GM12891 (cell line): ENCODE measurements around the gene MEF2C.

ENCODE experiments used
- DNase-seq: peaks from one replicate; pipeline ENCODE4 v3.0.0; 2011; ENCODE audit warnings: low spot score; ENCODE audit not compliant: insufficient read length
- FAIRE-seq: peaks from 2 replicates; lab custom pipeline; 2011; peaks lifted over from hg19 to GRCh38; lab: Jason Lieb, UNC
- PAX5 ChIP-seq: IDR thresholded peaks from 2 replicates; pipeline ENCODE4 v1.6.1; 2011; ENCODE audit warnings: low read length, moderate library complexity, mild to moderate bottlenecking; ENCODE audit not compliant: insufficient read depth, severe bottlenecking
- POLR2A ChIP-seq: IDR thresholded peaks from 2 replicates; pipeline ENCODE4 v1.6.1; 2011; ENCODE audit warnings: low read depth, low read length, control low read depth
- POLR2AphosphoS5 ChIP-seq: IDR thresholded peaks from 2 replicates; pipeline ENCODE4 v1.6.1; 2011; ENCODE audit warnings: low read depth, low read length, control low read depth
- POU2F2 ChIP-seq: IDR thresholded peaks from 2 replicates; pipeline ENCODE4 v1.6.1; 2011; ENCODE audit warnings: low read depth, mild to moderate bottlenecking, control low read depth, low read length, moderate library complexity
- SPI1 ChIP-seq: IDR thresholded peaks from 2 replicates; pipeline ENCODE4 v1.6.1; 2011; ENCODE audit warnings: low read depth, low read length, control low read depth
- TAF1 ChIP-seq: IDR thresholded peaks from 2 replicates; pipeline ENCODE4 v1.6.1; 2011; ENCODE audit warnings: low read depth, low read length, control low read depth

Gene MEF2C

DNA sequence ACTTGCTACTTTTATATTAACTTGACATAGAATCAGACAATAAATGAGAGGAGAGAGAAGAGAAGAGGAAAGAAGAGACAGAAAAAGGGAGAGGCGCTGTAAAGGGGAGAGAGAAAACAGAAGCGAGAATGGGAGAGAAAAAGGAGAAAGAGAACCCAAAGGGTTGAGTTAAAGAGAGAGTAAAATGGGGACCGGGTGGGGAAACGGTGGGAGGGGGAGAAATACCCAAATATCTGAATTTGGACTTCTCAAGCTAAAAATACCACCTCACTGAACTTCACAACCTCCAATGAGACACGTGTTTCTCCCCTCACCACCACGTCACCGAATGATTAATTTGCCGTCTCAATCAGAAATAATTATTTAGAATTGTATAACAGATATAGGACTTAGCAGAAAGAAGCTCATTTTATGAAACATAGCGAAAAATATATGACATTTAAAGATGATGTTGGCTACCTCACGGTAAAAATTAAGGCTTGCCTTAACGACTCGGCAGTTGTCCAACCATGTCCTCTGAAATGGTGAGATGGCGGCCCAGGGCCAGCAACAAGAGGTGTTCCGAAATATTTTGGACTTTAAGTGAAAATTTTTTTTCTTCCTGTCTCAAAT is 204.1 kb downstream of the MEF2C start:
- FAIRE-seq (no peak), DNase-seq (no peak)
- no peak for TF ChIP-seq POLR2AphosphoS5
- TF ChIP-seq POU2F2, result no peak
- TF ChIP-seq TAF1, result no peak
- TF ChIP-seq SPI1, result no peak
- TF ChIP-seq PAX5, result no peak
- TF ChIP-seq POLR2A, result no peak

- FAIRE-seq (peak; percentile 33), DNase-seq (no peak)
These were observed 204.8 kb downstream of the MEF2C start for GRCh38 chr5:88677943-88678769.

GRCh38 chr5:88677376-88677895 is 205.5 kb downstream of the MEF2C start:
- FAIRE-seq (no peak), DNase-seq (no peak)
- no peak for TF ChIP-seq POLR2AphosphoS5
- no peak for TF ChIP-seq POLR2A
- TF ChIP-seq TAF1, result no peak
- TF ChIP-seq PAX5, result no peak
- no peak for TF ChIP-seq POU2F2
- TF ChIP-seq SPI1, result no peak

More at GRCh38 chr5:88677943-88678769, 204.8 kb downstream of the MEF2C start:
- no peak for TF ChIP-seq PAX5
- no peak for TF ChIP-seq POLR2A
- no peak for TF ChIP-seq POLR2AphosphoS5
- TF ChIP-seq POU2F2, result no peak
- no peak for TF ChIP-seq TAF1
- TF ChIP-seq SPI1, result no peak

- FAIRE-seq, result no peak
- TF ChIP-seq SPI1 (no peak), POU2F2 (no peak), TAF1 (no peak), POLR2AphosphoS5 (no peak), POLR2A (no peak), PAX5 (no peak)
- DNase-seq, result no peak
These were observed 206.2 kb downstream of the MEF2C start for GRCh38 chr5:88676637-88677375.

GRCh38 chr5:88675708-88676636 is 207.0 kb downstream of the MEF2C start:
- TF ChIP-seq POU2F2 (peak; percentile 91), PAX5 (no peak)
- FAIRE-seq (peak; percentile 77), DNase-seq (no peak)

- FAIRE-seq (no peak), DNase-seq (no peak)
- TF ChIP-seq PAX5, result no peak
- TF ChIP-seq POU2F2, result no peak
- no peak for TF ChIP-seq SPI1
These were observed 207.7 kb downstream of the MEF2C start for GRCh38 chr5:88675168-88675707.

DNA sequence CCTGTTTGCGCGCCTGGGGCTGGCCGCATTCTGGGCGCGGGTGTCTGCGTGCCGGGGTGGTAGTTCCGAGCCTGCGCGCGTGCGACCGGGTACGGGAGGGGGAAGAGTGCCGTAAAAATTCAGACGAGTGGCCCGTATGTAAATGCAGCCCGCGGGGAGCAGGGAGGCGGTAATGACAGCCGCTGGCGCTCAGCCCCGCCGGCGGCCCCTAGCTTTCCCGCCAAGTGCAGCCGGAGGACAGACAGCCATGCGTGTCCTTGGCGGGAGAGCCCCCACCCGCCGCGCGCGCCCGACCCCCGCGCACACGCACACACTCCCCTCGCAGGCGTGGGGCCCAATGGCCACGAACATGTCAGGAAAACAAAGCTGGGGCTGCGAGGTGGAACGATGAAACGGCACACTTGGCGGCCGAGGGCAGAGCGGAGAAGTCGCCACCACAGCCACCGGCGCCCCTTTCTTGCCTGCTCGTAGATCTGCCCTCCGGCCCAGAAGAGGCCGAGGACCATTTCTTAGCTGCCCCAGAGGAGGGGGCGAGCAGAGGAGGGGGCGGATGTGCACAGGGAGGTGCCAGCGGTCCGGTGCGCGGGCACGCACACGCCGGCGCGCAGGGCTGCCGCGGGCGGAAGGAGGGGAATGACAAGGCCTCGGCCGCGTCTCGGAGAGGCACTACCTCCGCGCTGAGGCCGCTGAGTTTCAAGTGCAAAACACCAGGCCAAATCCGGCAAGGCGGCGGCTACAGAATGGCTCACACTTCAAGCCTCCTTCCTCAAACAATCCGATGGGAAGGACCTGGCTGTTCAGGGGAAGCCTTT is 208.4 kb downstream of the MEF2C start:
- 0 out of 2 replicates have a peak, but pooled peaks have one; percentile 15 for TF ChIP-seq TAF1
- no peak; the same call in 1 of the 2 replicates for TF ChIP-seq POLR2A
- TF ChIP-seq PAX5, result peak; percentile 67
- TF ChIP-seq POU2F2, result peak; percentile 72; the same call in 1 of the 2 replicates
- FAIRE-seq, result peak; percentile 98
- no peak for DNase-seq

DNA sequence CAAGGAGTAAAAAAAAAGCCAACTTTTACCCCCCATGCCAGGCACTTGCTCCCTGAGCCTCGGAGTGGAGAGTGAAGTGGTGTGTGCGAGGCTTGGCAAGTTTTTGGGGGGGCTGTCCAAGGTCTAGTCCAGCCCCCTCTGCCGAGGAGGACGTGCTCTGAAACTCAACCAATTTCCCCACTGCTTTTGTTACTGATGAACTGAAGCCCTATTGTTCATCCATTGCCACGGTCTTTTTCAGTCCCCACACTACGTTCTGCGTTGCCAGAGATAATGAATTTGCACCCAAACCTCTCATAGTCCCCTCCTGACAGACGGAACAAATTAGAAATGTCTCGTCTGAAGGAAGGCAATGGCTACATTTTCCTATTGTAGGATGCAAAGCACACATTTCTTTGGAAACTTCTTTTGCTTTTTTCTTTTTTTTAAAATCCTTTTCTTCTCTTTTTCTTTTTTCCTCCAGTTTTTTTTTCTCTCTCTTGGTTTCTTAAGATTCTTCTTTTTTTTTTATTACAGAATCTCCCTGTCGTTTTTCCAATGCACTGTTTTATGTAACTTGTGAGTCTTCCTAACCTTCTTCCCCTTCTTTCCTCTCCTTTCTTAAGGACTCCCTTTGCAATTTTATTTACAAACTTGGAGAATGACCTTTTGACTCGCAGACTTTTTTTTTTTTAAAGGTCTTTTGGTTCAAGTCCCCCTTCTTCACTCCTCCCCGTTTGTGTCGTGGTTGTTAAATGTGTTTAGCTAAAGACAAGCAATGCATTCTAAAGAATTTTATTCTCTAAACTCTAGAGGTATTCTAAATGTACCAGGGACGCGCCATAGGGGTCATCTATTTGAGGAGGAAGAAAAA is 209.5 kb downstream of the MEF2C start:
- no peak for FAIRE-seq
- DNase-seq, result no peak
- TF ChIP-seq TAF1, result no peak
- no peak for TF ChIP-seq POLR2AphosphoS5
- no peak for TF ChIP-seq POU2F2
- no peak for TF ChIP-seq SPI1
- TF ChIP-seq PAX5, result no peak
- TF ChIP-seq POLR2A, result no peak
